Tibial artery (tissue), 4 donors: Measurements from ENCODE around the gene LEO1.
A peak's percentile ranks its signal among the peaks of the same experiment; 100 is the strongest.

ENCODE experiments used
- DNase-seq, 2 donors: peaks; one replicate each; pipeline ENCODE4 v3.0.0-alpha.2; 2019
- H3K27ac ChIP-seq, 2 donors: fragments of 200-600 bp; sonication (generic) in 1 of 2; 1 replicate in 1 of 2; 2 replicates in 1 of 2; pipeline ENCODE4 v1.5.1; 2018 to 2019; ENCODE audit warnings: mild to moderate bottlenecking in 1 of 2
- H3K27me3 ChIP-seq, 2 donors: fragments of 200-600 bp; sonication (generic) in 1 of 2; one replicate each; pipeline versions ENCODE4 v1.5.1 to v1.6.0; 2016 to 2019
- H3K36me3 ChIP-seq, 3 donors: fragments of 200-600 bp; sonication (generic) in 2 of 3; one replicate each; pipeline ENCODE4 v1.5.1; 2016 to 2019; ENCODE audit warnings: mild to moderate bottlenecking in 2 of 3
- H3K4me1 ChIP-seq, 4 donors: fragments of 200-600 bp; sonication (generic) in 2 of 4; 1 replicate in 3 of 4; 2 replicates in 1 of 4; pipeline ENCODE4 v1.5.1; 2016 to 2019
- H3K4me3 ChIP-seq, 2 donors: fragments of 200-600 bp; sonication (generic) in 1 of 2; 1 replicate in 1 of 2; 2 replicates in 1 of 2; pipeline ENCODE4 v1.5.1; 2018 to 2019; ENCODE audit warnings: mild to moderate bottlenecking in 2 of 2
- H3K9me3 ChIP-seq, 3 donors: fragments of 200-600 bp; sonication (generic) in 1 of 3; one replicate each; pipeline ENCODE4 v1.5.1; 2016 to 2019
- intact Hi-C: fragments of 100-400 bp; cut with DNase I; formaldehyde crosslinking; loops from one replicate; pipeline ENCODE4 v1.15.0; 2023; ENCODE audit warnings: low total_unique reads
- TF ChIP-seq, protein P1 (sequence below), 2 experiments: fragments of 200-600 bp in 1 of 2; fragments of 450-650 bp in 1 of 2; IDR thresholded peaks; one replicate each; pipeline ENCODE4 v1.5.1; 2017 to 2019; ENCODE audit warnings: antibody characterized with exemption in 2 of 2, mild to moderate bottlenecking in 1 of 2, moderate library complexity in 1 of 2

Gene LEO1

DNA sequence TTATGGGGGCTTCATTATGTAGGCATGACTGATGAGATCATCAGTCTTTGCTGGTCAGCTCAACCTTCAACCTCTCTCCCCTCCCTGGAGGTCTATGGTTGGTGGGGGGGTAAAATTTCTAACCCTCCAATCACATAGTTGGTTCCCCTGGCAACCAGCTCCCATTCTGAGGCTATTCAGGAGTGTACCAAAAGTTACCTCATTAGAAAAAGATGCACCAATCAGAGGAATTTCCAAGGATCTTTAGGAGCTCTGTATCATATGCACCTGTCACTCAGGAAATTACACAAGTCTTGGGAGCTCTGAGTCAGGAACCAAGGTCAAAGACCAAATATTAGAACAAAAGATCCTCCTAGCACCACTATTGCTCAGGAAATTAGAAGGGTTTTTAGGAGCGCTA lies 21.4 kb upstream of the LEO1 start:
- Histone ChIP-seq H3K4me3 (no peak overlapping the region), H3K27me3 (no peaks in the 10 kb centered on the region), H3K27ac (no peak overlapping the region), H3K36me3 (no peaks in the 10 kb centered on the region), H3K4me1 (no peaks in the 10 kb centered on the region), H3K9me3 (no peaks in the 10 kb centered on the region)
- intact Hi-C loops, result no loop called here
- DNase-seq, result no peak
- TF ChIP-seq, protein P1, sequence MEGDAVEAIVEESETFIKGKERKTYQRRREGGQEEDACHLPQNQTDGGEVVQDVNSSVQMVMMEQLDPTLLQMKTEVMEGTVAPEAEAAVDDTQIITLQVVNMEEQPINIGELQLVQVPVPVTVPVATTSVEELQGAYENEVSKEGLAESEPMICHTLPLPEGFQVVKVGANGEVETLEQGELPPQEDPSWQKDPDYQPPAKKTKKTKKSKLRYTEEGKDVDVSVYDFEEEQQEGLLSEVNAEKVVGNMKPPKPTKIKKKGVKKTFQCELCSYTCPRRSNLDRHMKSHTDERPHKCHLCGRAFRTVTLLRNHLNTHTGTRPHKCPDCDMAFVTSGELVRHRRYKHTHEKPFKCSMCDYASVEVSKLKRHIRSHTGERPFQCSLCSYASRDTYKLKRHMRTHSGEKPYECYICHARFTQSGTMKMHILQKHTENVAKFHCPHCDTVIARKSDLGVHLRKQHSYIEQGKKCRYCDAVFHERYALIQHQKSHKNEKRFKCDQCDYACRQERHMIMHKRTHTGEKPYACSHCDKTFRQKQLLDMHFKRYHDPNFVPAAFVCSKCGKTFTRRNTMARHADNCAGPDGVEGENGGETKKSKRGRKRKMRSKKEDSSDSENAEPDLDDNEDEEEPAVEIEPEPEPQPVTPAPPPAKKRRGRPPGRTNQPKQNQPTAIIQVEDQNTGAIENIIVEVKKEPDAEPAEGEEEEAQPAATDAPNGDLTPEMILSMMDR (IDR thresholded peaks at IDR 0.05), result no peak

DNA sequence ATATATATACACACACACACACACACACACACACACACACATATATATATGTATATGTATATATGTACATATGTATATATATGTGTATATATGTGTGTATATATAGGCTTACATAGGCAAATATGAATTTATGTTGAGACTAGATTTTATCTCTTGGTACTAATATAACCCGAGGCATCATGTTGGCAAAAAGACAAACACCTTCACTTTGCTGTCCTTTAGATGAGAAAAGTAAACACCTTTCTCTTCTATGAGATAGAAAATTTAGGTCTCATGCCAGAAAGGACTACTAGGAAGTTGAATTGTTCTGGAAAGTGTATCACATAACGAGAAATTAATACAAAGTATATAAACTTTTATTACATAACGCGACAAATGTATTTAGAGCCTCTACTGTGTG lies 19.6 kb upstream of the LEO1 start:
- Histone ChIP-seq H3K27me3 (no peaks in the 10 kb centered on the region), H3K9me3 (no peaks in the 10 kb centered on the region), H3K4me1 (no peaks in the 10 kb centered on the region), H3K4me3 (no peak overlapping the region), H3K27ac (no peak overlapping the region), H3K36me3 (no peaks in the 10 kb centered on the region)
- DNase-seq, result no peak
- TF ChIP-seq, protein P1 (IDR thresholded peaks at IDR 0.05), result no peak
- intact Hi-C loops, result no loop called here

DNA sequence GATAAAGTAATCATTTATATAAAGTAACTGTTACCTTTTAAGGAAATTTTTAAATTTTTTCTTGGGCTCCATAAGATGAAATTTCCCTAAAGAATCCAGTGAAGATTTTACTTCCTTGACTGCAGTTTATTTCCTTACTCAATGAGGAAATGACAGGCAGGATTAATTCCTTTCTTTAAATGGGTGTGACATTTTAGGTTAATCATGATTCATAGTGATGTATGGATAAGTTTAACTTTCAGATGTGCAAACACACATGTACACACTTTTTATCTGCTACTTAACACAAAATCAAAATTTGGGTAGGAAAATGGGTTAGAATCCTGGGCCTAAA lies 11.2 kb upstream of the LEO1 start:
- TF ChIP-seq, protein P1 (IDR thresholded peaks at IDR 0.05), result no peak
- Histone ChIP-seq H3K4me1 (peaks cover 0 to 14% (median 0%) of the 10 kb centered on the region in 4 donors), H3K4me3 (no peak overlapping the region), H3K9me3 (no peaks in the 10 kb centered on the region), H3K27me3 (no peaks in the 10 kb centered on the region), H3K27ac (no peak overlapping the region), H3K36me3 (no peaks in the 10 kb centered on the region)
- intact Hi-C loops, result no loop called here
- no peak for DNase-seq

DNA sequence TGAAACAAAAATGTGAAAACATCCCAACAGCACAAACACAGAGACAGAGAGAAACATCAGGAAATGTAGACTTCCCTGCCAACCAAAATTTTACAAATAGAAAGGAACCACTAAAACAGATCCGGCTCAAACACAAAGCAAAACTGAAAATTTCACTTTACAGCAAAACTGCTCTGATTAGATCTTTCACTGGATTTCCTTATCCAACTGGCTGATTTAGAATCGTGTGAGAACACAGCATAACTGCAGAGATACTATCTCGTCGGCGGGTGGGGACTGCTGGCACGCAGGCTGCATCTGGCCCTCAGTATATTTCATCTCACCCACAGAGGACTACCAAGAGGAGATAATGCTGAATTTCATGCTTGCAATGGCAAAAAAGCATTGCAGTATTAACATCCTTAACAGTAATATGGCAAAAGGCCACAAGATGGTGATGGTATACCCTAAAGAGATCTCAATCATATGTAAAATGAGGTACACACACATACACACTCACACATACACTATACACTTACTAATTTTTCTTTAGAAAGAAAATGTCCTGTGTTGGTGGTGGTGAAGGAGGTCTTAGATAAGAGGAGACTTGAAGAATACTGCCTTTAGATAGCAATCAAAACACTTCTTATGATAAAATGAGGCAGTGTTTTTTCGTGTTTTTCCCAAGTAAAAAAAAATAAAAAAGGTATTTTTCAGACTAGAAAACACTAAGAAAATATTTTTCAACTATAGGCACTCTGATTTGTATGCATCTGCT lies 10.6 kb upstream of the LEO1 start:
- Histone ChIP-seq H3K9me3 (no peaks in the 10 kb centered on the region), H3K4me1 (peaks cover 0 to 14% (median 0%) of the 10 kb centered on the region in 4 donors), H3K27me3 (no peaks in the 10 kb centered on the region), H3K4me3 (peak overlapping the region in 1 of 2 donors; percentile 3), H3K27ac (peak overlapping the region in 1 of 2 donors; percentile 30), H3K36me3 (no peaks in the 10 kb centered on the region)
- TF ChIP-seq, protein P1 (IDR thresholded peaks at IDR 0.05), result peak; percentile 26
- no peak for DNase-seq
- intact Hi-C loops, result no loop called here

DNA sequence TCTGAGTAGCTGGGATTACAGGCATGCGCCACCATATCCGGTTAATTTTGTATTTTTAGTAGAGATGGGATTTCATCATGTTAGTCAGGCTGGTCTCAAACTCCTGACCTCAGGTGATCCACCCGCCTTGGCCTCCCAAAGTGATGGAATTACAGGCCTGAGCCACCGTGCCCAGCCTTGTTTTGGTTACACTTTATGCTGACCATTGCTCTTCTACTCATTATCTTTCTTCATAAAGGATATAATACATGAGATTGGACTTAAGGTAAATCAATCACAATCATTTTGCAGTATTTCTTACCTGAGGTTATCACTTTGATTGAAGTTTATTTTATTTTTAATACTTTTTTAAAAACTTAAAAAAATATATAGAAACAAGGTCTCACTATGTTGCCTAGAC lies 2.2 kb upstream of the LEO1 start:
- H3K36me3 ChIP-seq, result no peaks in the 10 kb centered on the region
- no peak overlapping the region for H3K27ac ChIP-seq
- TF ChIP-seq, protein P1 (IDR thresholded peaks at IDR 0.05), result no peak
- no peaks in the 10 kb centered on the region for H3K9me3 ChIP-seq
- no peak for DNase-seq
- intact Hi-C loops, result loop anchor here (5.0 kb wide), 1 partner anchor 104 kb away; no protein-coding TSS in a partner anchor
- H3K4me1 ChIP-seq, result peaks cover 0 to 15% (median 9%) of the 10 kb centered on the region in 4 donors
- H3K4me3 ChIP-seq, result no peak overlapping the region
- no peaks in the 10 kb centered on the region for H3K27me3 ChIP-seq
